Loucy (cell line): ENCODE data around the gene CNDP1.

Source experiments
- H2AFZ ChIP-seq: fragments of 200-600 bp; sonication (generic); 2 replicates; pipeline ENCODE4 v1.6.0; 2016; ENCODE audit warnings: antibody characterized with exemption, mild to moderate bottlenecking, low read length, moderate library complexity
- H3F3A ChIP-seq: fragments of 200-600 bp; 2 replicates; pipeline ENCODE4 v1.6.0; 2016; ENCODE audit warnings: antibody characterized with exemption, low read depth, mild to moderate bottlenecking
- H3K27me3 ChIP-seq: fragments of 200-600 bp; sonication (generic); 2 replicates; pipeline ENCODE4 v1.6.1; 2014; ENCODE audit warnings: low read length, mild to moderate bottlenecking; ENCODE audit not compliant: insufficient read depth, poor library complexity, severe bottlenecking
- H3K36me3 ChIP-seq: fragments of 200-600 bp; sonication (generic); 2 replicates; pipeline ENCODE4 v1.6.1; 2016; ENCODE audit warnings: low read length; ENCODE audit not compliant: insufficient read depth
- H3K4me1 ChIP-seq: fragments of 200-600 bp; sonication (generic); 2 replicates; pipeline ENCODE4 v1.5.1; 2014; ENCODE audit warnings: low read length, mild to moderate bottlenecking; ENCODE audit not compliant: insufficient read depth, poor library complexity, severe bottlenecking
- H3K4me2 ChIP-seq: fragments of 200-600 bp; sonication (generic); 2 replicates; pipeline ENCODE4 v1.6.0; 2014; ENCODE audit warnings: antibody characterized with exemption, low read length, low read depth, mild to moderate bottlenecking; ENCODE audit not compliant: poor library complexity, severe bottlenecking
- H3K4me3 ChIP-seq: fragments of 200-600 bp; sonication (generic); 2 replicates; pipeline ENCODE4 v1.5.1; 2014; ENCODE audit warnings: low read length, mild to moderate bottlenecking, mixed read lengths; ENCODE audit not compliant: poor library complexity, severe bottlenecking
- H3K79me2 ChIP-seq: fragments of 200-600 bp; sonication (generic); 2 replicates; pipeline ENCODE4 v1.6.1; 2014; ENCODE audit warnings: low read length; ENCODE audit not compliant: insufficient read depth
- H3K9ac ChIP-seq: fragments of 200-600 bp; sonication (generic); 2 replicates; pipeline ENCODE4 v1.6.0; 2014; ENCODE audit warnings: mild to moderate bottlenecking, low read depth, low read length, moderate library complexity; ENCODE audit not compliant: poor library complexity, severe bottlenecking
- H3K9me2 ChIP-seq: fragments of 200-600 bp; sonication (generic); replicated peaks from 2 replicates; pipeline ENCODE4 v1.6.1; 2016; ENCODE audit warnings: low read depth, low read length, mixed read lengths
- H3K9me3 ChIP-seq: fragments of 200-600 bp; sonication (generic); 2 replicates; pipeline ENCODE4 v1.6.1; 2014; ENCODE audit warnings: mild to moderate bottlenecking, antibody characterized with exemption, low read length, low read depth; ENCODE audit not compliant: insufficient read depth
- H4K20me1 ChIP-seq: fragments of 200-600 bp; sonication (generic); 2 replicates; pipeline ENCODE4 v1.6.0; 2014; ENCODE audit warnings: antibody characterized with exemption, low read length, mild to moderate bottlenecking; ENCODE audit not compliant: insufficient read depth, poor library complexity, severe bottlenecking
- CTCF ChIP-seq: fragments of 200-600 bp; sonication (generic); conservative IDR thresholded peaks from 2 replicates; pipeline ENCODE4 v1.5.1; 2014; ENCODE audit warnings: mild to moderate bottlenecking, antibody characterized with exemption, low read length
- EZH2phosphoT487 ChIP-seq: fragments of 200-600 bp; IDR thresholded peaks from 2 replicates; pipeline ENCODE4 v1.6.1; 2018; ENCODE audit warnings: antibody characterized with exemption, mild to moderate bottlenecking, moderate library complexity, borderline replicate concordance

Gene CNDP1

DNA sequence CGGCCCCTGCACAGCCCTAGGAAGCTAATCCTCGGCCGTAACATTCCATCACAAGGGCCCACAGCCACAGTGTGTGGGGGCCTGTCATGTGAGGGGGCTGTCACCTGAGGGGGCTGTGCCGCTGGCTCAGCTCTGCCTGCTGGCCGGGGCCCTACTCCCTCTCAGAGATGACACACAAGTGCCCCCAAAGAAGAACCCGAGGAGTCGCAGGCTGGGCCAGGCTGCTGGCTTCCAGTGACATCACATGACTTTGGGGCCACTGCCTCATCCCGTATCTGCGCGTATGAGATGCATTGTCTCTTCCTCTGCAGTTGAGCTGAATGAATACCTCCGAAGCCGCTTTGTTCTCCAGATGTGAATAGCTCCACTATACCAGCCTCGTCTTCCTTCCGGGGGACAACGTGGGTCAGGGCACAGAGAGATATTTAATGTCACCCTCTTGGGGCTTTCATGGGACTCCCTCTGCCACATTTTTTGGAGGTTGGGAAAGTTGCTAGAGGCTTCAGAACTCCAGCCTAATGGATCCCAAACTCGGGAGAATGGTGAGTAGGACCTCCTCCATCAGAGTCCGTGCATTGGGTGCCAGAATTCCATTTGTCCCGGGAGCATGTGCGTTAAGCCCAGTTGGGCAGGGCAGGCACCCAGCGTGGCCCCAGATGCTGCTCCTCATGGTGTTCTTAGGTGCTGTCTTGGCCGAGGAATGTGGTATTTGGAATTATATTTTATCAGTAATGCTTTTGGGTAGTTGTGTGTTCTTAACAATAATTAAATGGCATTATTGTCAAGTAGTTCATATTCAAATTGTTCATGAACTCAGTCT, at the start of gene CNDP1:
TSS of gene CNDP1 (plus strand) at position 351 of the 820 bp plus-strand sequence. CDS start at position 519, 168 bp downstream.
- Histone ChIP-seq H4K20me1 (no peaks in the 10 kb centered on the region), H2AFZ (no peak within 1 kb of the TSS), H3K4me1 (no peaks in the 10 kb centered on the region), H3K9me3 (no peaks in the 10 kb centered on the region), H3K4me2 (no peak within 1 kb of the TSS), H3K4me3 (no peak within 1 kb of the TSS), H3K9ac (no peak within 1 kb of the TSS), H3K9me2 (no peaks in the 10 kb centered on the region), H3F3A (no peaks in the 10 kb centered on the region), H3K36me3 (no peaks in the 10 kb centered on the region), H3K27me3 (no peaks in the 10 kb centered on the region), H3K79me2 (no peaks in the 10 kb centered on the region)
- no peak for TF ChIP-seq CTCF
- TF ChIP-seq EZH2phosphoT487: no peak

DNA sequence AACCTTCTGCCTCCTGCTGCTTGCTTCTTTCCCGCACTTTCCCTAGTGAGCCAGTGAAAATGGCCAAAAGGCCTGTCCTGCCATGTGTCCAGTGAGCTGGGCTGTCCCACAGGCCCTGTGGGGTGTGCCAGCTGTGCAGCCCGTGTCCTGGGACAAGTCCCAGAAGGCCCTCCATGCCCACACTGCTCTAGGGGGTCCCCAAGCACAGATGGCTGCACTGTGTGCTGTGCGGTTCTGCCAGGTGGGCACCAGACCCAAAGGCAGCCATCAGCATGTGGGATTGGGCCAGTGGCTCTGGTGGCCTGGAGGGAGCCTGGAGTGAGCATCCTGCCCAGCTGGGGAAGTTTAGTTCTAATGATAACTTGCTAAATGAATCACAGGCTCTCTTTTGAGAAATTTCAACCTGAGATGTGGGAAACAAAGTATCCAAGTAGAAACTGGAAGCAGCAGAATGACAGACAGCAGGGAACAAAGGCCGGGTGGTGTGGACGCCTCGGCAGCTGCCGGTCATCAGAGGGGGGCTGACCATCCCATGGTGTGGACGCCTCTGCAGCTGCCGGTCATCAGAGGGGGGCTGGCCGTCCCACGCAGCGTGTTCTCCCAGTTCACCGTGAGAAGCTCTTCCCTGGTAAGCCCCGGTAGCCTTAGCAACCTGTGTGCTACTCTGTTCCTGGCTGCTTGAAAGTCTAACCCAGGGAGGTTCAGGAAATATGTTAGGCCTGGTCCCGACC, 48.0 kb upstream of the CNDP1 start:
- Histone ChIP-seq H3K9ac (no peak overlapping the region), H4K20me1 (no peaks in the 10 kb centered on the region), H3K36me3 (no peaks in the 10 kb centered on the region), H3K4me1 (peaks cover 5% of the 10 kb centered on the region), H3K4me2 (no peak overlapping the region), H3F3A (no peaks in the 10 kb centered on the region), H3K4me3 (no peak overlapping the region), H3K27me3 (no peaks in the 10 kb centered on the region), H3K9me2 (no peaks in the 10 kb centered on the region), H3K79me2 (no peaks in the 10 kb centered on the region), H2AFZ (no peak overlapping the region), H3K9me3 (no peaks in the 10 kb centered on the region)
- TF ChIP-seq CTCF (no peak), EZH2phosphoT487 (no peak)

- Histone ChIP-seq H3K9ac (no peak overlapping the region), H3K4me1 (peaks cover 5% of the 10 kb centered on the region), H3K36me3 (no peaks in the 10 kb centered on the region), H4K20me1 (no peaks in the 10 kb centered on the region), H3K9me3 (no peaks in the 10 kb centered on the region), H3F3A (no peaks in the 10 kb centered on the region), H3K4me3 (no peak overlapping the region), H2AFZ (no peak overlapping the region), H3K27me3 (no peaks in the 10 kb centered on the region), H3K4me2 (no peak overlapping the region), H3K9me2 (no peaks in the 10 kb centered on the region), H3K79me2 (no peaks in the 10 kb centered on the region)
- TF ChIP-seq CTCF (no peak), EZH2phosphoT487 (no peak)
Observed at GRCh38 chr18:74488354-74488753, 45.9 kb upstream of the CNDP1 start.
